Measurements from ENCODE around the gene AKT3. TPM values are rescaled to one million over a fixed set of nuclear protein-coding genes. Genes with fewer than 3 reads are reported as not detected.

AKT3 gene
- polyA plus RNA-seq, 1 donor (not counting 4 experiments of a cell fraction or from before 2014, with no cell fraction given) = 2.9 TPM

DNA sequence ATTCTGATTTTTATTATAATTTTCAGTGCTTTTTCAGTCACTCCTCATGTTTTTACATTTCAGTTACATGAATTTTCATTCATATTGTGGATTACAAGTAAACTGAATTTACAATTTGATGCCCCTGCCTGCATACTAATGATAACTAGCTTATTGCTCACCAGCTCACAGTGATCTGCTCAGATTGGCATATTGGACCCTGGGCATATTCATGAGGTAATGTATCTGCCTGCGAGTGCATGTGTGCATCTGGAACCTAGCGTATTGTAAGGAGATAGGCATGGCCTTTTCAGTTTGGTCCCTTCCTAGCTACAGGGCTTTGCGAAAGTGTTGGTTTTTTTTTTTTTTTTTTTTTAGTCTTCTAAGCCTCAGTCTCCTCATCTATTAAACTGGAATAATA is 380.5 kb downstream of the AKT3 start:
- no peak overlapping the region for H3K4me2 ChIP-seq (ENCODE audit: control insufficient read depth, extremely low read depth, insufficient read depth, low read depth, low read length)
- H3K9me1 ChIP-seq (ENCODE audit: control insufficient read depth, extremely low read depth, insufficient read depth, low read length) = no peaks in the 10 kb centered on the region
- no peaks in the 10 kb centered on the region for H4K20me1 ChIP-seq (ENCODE audit: control insufficient read depth, extremely low read depth, insufficient read depth, low read length)
- no peaks in the 10 kb centered on the region for H3K79me2 ChIP-seq (ENCODE audit: control insufficient read depth, insufficient read depth, low read length)
- peaks cover 20% of the 10 kb centered on the region for H3K4me1 ChIP-seq (ENCODE audit: control insufficient read depth, extremely low read depth, insufficient read depth, low read length)
- TF ChIP-seq EZH2 (IDR thresholded peaks at IDR 0.05; ENCODE audit: low read length) = no peak
- TF ChIP-seq, protein P1, sequence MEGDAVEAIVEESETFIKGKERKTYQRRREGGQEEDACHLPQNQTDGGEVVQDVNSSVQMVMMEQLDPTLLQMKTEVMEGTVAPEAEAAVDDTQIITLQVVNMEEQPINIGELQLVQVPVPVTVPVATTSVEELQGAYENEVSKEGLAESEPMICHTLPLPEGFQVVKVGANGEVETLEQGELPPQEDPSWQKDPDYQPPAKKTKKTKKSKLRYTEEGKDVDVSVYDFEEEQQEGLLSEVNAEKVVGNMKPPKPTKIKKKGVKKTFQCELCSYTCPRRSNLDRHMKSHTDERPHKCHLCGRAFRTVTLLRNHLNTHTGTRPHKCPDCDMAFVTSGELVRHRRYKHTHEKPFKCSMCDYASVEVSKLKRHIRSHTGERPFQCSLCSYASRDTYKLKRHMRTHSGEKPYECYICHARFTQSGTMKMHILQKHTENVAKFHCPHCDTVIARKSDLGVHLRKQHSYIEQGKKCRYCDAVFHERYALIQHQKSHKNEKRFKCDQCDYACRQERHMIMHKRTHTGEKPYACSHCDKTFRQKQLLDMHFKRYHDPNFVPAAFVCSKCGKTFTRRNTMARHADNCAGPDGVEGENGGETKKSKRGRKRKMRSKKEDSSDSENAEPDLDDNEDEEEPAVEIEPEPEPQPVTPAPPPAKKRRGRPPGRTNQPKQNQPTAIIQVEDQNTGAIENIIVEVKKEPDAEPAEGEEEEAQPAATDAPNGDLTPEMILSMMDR (optimal IDR thresholded peaks at IDR 0.05 in 1 of 3, IDR thresholded peaks at IDR 0.05 in 1 of 3, conservative IDR thresholded peaks at IDR 0.05 in 1 of 3; ENCODE audit: extremely low read depth in 1 of 3, insufficient read depth in 2 of 3, low read length in 3 of 3) = no peak
- no peaks in the 10 kb centered on the region for H3K9me3 ChIP-seq (ENCODE audit: control insufficient read depth, low read depth, low read length)
- H3K4me3 ChIP-seq (ENCODE audit: control insufficient read depth in 2 of 3, extremely low read depth in 1 of 3, insufficient read depth in 2 of 3, low read depth in 1 of 3, low read length in 3 of 3) = no peak overlapping the region
- no peak overlapping the region for H2AFZ ChIP-seq (ENCODE audit: control insufficient read depth, low read length)
- dilution Hi-C loops (cut with MboI; ENCODE audit: extremely low pct_ligation_motif_present, low sequenced_read_pairs) = no loop called here
- no peak overlapping the region for H3K27ac ChIP-seq (ENCODE audit: control insufficient read depth, insufficient read depth, low read length)
- no peaks in the 10 kb centered on the region for H3K27me3 ChIP-seq (ENCODE audit: control insufficient read depth, extremely low read depth, insufficient read depth, low read length)
- FAIRE-seq (no peak), DNase-seq (ENCODE audit: low read depth, low spot score) (no peak)
- H3K36me3 ChIP-seq (ENCODE audit: control insufficient read depth in 2 of 2, extremely low read depth in 1 of 2, insufficient read depth in 2 of 2, low read length in 2 of 2) = peaks cover under 1 to 1% of the 10 kb centered on the region in 2 experiments
- H3K9ac ChIP-seq (ENCODE audit: control insufficient read depth, extremely low read depth, insufficient read depth, low read length) = no peak overlapping the region

DNA sequence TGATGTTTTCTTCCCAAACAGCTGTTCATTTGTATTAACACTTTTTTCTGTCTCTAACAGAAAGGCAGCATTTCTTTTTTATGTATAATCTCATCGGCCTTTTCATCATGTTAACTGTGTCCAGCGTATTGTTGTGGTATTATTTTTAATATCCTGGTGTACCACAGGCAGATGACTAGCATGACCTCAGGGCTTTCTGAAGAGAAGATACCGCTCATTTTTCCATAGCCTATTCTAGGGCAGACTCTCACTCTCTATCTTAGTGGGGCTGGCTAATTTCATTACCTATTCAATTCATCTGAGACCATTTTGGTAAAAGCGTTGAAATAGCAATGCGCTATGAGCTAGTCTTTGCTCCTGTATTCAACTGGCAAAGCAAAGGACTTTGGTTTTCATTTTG is 384.3 kb downstream of the AKT3 start:
- Histone ChIP-seq H3K9me1 (ENCODE audit: control insufficient read depth, extremely low read depth, insufficient read depth, low read length) (no peaks in the 10 kb centered on the region), H3K9ac (ENCODE audit: control insufficient read depth, extremely low read depth, insufficient read depth, low read length) (no peak overlapping the region), H3K79me2 (ENCODE audit: control insufficient read depth, insufficient read depth, low read length) (no peaks in the 10 kb centered on the region), H3K36me3 (ENCODE audit: control insufficient read depth in 2 of 2, extremely low read depth in 1 of 2, insufficient read depth in 2 of 2, low read length in 2 of 2) (peaks cover 4 to 5% of the 10 kb centered on the region in 2 experiments), H3K4me3 (ENCODE audit: control insufficient read depth in 2 of 3, extremely low read depth in 1 of 3, insufficient read depth in 2 of 3, low read depth in 1 of 3, low read length in 3 of 3) (no peak overlapping the region), H3K4me1 (ENCODE audit: control insufficient read depth, extremely low read depth, insufficient read depth, low read length) (no peaks in the 10 kb centered on the region), H3K9me3 (ENCODE audit: control insufficient read depth, low read depth, low read length) (no peaks in the 10 kb centered on the region), H3K27me3 (ENCODE audit: control insufficient read depth, extremely low read depth, insufficient read depth, low read length) (no peaks in the 10 kb centered on the region), H3K4me2 (ENCODE audit: control insufficient read depth, extremely low read depth, insufficient read depth, low read depth, low read length) (no peak overlapping the region), H4K20me1 (ENCODE audit: control insufficient read depth, extremely low read depth, insufficient read depth, low read length) (no peaks in the 10 kb centered on the region), H2AFZ (ENCODE audit: control insufficient read depth, low read length) (no peak overlapping the region), H3K27ac (ENCODE audit: control insufficient read depth, insufficient read depth, low read length) (no peak overlapping the region)
- no peak for TF ChIP-seq EZH2 (IDR thresholded peaks at IDR 0.05; ENCODE audit: low read length)
- TF ChIP-seq, protein P1 (optimal IDR thresholded peaks at IDR 0.05 in 1 of 3, IDR thresholded peaks at IDR 0.05 in 1 of 3, conservative IDR thresholded peaks at IDR 0.05 in 1 of 3; ENCODE audit: extremely low read depth in 1 of 3, insufficient read depth in 2 of 3, low read length in 3 of 3) = no peak
- DNase-seq (ENCODE audit: low read depth, low spot score) = no peak
- dilution Hi-C loops (cut with MboI; ENCODE audit: extremely low pct_ligation_motif_present, low sequenced_read_pairs) = no loop called here
- FAIRE-seq = no peak
